ENCODE measurements around the gene BDP1.
"Not testable (repeated sequence)": the region's sequence is repeated elsewhere in the genome, so short reads cannot be mapped to it uniquely, and the experiment has no call there.

Gene BDP1

GRCh38 chr5:71573591-71573990 lies 118.1 kb downstream of the BDP1 start:
- DNase-seq: no peak

- DNase-seq: not testable (repeated sequence)
Observed at GRCh38 chr5:71575588-71575987, 120.1 kb downstream of the BDP1 start.

DNA sequence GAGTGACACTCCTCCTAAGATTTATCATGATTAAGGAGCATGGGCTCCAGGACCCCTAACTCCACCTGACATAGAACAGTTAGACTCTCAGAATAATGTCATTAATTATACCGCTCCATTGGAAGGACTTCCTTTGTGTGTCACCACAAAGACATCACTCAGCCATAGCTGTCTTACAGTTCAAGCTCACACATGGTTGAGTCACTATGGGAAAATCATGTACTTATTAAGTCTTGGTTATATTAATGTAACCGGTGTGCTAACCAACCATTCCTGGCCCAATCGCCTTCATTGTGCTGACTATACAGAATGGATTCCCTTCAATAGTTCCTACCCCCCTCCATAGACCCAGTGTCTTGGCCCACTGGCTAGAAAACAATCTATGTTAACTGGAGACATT lies 120.8 kb downstream of the BDP1 start:
- DNase-seq: no peak

DNA sequence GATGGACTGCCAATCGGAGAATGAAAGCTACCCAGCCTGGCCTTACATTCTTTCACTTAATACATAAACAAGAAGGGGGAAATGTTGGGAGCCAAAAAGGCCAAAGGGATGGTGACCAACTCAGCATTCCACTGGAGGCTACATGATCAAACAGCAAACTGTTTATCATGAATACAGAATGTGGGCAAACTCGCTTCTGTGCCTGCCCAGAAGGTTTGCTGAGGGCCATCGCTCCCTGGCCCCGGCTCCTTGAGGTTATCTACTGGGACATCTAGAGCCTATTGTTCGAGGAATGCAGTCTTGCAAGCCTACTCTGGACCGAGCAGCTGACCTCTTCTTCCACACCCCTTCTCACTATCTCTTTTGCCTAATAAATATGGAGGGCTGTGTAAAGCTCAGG lies 122.4 kb downstream of the BDP1 start:
- not testable (repeated sequence) for DNase-seq

DNA sequence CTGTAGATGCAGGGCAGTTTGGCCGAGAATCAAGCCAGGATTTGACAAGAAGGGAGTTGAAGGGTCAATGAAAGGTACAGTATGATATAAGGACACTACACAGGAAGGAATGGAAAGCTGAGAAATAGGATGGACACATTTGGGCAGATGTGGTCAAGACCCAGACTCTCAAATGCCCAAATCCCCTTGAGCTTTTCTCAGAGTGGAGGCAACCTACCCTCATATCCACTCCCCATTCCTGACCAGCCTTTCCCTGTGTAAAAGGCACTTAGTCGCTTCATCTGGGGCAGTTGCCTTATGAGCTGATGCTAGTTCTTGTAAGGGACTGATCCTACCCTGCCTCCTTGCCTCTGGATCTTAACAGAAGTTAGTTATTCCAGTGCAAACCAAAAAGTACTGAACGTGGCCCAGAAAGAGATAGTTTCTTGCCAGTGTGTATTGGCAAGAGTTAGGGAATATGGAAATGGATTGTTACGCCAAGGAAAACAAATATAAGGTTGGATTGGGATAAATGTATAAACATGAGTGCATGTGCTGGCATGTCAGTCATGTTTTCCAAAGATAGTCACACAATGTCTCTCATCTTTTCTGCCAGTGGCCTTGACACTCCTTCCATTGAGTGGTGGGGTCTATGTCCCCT lies 127.6 kb downstream of the BDP1 start:
- DNase-seq: no peak

- DNase-seq: no peak
Observed at GRCh38 chr5:71586052-71586940, 130.8 kb downstream of the BDP1 start.

DNA sequence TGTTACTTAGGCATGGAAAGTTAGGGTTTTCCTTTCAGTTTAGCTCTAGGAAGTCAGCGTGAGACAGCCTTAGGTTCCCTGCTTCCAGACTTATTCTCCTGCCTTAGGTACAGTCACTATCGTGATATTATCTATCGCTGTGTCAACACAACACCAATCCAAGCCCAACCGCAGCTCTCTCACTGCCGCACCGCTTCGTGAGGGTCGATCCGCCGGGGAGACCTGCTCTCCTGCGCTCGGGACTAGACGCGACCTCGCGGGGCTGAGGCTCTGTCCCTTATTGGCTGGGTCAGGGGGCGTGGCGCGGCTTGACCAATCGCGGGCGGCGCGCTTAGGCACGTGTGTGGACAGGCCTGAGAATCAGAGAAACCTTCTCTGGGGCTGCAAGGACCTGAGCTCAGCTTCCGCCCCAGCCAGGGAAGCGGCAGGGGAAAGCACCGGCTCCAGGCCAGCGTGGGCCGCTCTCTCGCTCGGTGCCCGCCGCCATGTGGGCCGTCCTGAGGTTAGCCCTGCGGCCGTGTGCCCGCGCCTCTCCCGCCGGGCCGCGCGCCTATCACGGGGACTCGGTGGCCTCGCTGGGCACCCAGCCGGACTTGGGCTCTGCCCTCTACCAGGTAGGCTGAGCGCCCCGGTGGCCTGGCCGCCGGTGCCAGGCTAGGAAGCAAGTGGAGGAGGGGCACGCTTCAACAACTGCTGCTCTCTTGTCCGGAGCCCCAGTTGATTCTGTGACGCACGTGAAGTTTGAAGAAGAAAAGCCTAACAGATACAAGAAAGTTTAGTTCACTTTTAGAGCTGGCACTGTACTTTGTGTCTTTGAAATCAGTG lies 131.7 kb downstream of the BDP1 start, which contains the start of gene MCCC2:
Gene MCCC2 (plus strand): TSS at position 400 of the 825 bp plus-strand sequence. CDS start 86 bp downstream, at position 486.
- peak; percentile 86 for DNase-seq

DNA sequence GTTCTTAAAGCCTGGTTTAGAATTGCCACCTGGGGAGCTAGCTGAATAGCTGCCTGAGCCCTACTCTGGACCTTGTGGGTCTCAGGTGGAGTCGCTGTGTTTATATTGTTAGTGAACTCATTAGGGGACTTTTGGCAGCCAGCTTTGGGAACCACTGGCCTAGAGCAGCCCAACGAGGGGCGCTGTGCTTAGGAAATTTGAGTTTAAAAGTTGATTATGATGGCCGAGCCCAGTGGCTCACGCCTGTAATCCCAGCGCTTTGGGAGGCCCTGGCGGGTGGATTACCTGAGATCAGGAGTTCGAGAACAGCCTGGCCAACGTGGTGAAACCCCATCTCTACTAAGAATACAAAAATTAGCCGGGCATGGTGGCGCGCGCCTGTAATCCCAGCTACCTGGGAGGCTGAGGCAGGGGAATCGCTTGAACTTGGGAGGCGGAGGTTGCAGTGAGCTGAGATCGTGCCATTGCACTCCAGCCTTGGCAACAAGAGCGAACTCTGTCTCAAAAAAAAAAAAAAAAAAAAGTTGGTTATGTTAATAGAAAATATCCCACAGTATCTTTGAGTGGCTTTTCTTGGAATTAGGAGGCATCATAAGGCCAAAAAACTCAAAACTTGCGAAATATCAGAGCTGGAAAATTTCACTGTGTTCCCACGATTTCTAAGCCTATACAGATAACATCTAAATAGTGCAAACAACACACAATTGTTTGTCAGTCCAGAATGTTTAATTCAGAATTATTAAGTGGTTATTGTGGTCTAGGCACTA lies 132.5 kb downstream of the BDP1 start:
- no peak for DNase-seq

- no peak for DNase-seq
Observed at GRCh38 chr5:71588533-71588885, 133.1 kb downstream of the BDP1 start.

- DNase-seq: no peak
Observed at GRCh38 chr5:71589903-71590302, 134.5 kb downstream of the BDP1 start.

GRCh38 chr5:71591100-71591499 lies 135.6 kb downstream of the BDP1 start:
- DNase-seq: no peak

DNA sequence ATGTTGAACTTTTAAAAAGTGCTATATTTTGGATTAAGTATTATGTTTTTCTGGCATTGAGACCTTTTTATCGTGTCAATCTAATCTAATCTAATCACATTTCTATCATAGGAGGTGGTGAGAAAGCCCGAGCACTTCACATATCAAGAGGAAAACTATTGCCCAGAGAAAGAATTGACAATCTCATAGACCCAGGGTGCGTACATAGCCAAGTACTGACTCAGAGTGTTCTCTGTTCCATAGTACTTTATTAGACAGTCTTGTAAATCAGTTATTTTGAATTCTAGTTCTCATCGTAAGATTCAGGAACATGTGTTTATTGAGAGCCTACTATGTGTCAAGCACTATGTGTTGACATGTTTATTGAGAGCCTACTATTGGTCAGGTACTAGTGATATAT lies 140.7 kb downstream of the BDP1 start:
- DNase-seq: no peak

DNA sequence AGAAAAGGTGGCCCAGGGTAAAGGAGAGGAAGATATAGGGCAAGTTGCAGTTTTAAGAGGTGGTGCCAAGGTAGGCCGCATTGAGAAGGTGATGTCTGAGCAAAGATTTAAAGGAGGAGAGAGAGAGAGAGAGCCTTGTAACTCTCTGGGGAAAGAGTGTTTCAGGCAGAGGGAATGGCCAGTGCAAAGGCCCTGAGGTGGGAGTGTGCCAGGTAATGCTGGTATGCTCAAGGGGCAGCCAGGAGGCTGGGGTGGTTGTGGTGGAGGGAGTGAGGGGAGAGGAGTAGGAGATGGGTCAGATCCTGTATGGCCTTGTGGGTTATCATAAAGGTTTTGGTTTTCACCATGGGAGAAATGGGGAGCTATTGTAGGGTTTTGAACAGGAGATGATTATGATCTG lies 141.6 kb downstream of the BDP1 start:
- DNase-seq: no peak

DNA sequence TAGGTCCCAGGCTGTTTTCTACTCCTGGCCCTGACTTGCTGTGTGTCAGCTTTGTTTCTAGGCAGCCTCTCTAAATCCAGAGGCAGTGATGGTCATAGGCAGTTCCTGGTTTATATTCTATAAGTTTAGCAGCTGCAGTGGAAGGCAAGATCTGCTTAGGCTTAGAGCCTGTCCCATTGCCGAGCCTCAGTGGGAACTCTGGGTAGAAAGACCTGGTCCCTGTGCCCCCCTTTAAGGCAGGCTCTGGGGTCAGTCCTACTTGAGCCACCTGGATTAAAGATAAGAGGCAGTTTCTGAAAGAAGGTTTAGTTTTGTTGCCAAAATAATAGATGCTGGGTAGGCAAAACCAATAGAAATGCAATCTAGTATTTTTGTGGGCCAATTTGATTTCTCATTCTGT lies 145.3 kb downstream of the BDP1 start:
- no peak for DNase-seq

GRCh38 chr5:71601222-71602026 lies 146.0 kb downstream of the BDP1 start:
- no peak for DNase-seq

DNA sequence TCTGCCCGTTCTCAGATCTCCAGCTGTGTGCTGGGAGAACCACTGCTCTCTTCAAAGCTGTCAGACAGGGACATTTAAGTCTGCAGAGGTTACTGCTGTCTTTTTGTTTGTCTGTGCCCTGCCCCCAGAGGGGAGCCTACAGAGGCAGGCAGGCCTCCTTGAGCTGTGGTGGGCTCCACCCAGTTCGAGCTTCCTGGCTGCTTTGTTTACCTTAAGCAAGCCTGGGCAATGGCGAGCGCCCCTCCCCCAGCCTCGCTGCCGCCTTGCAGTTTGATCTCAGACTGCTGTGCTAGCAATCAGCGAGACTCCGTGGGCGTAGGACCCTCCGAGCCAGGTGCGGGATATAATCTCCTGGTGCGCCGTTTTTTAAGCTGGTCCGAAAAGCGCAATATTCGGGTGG lies 154.5 kb downstream of the BDP1 start:
- DNase-seq: not testable (repeated sequence)

- DNase-seq: no peak
Observed at GRCh38 chr5:71615809-71616208, 160.4 kb downstream of the BDP1 start.
